Mesendoderm (in vitro differentiated cells): ENCODE results near the gene C11orf91.
A peak's percentile ranks its signal among the peaks of the same experiment; 100 is the strongest.
"Not testable (repeated sequence)": the region's sequence is repeated elsewhere in the genome, so short reads cannot be mapped to it uniquely, and the experiment has no call there.

ENCODE experiments used
- DNase-seq: peaks from one replicate; pipeline ENCODE4 v3.0.0; 2013
- H2AK5ac ChIP-seq: 2 replicates; pipeline ENCODE4 v1.6.1; 2013; ENCODE audit warnings: low read length, inconsistent platforms
- H2BK120ac ChIP-seq: 2 replicates; pipeline ENCODE4 v1.6.1; 2013; ENCODE audit warnings: low read depth, mild to moderate bottlenecking, low read length, moderate library complexity, mixed read lengths
- H2BK15ac ChIP-seq: replicated peaks from 2 replicates; pipeline ENCODE4 v1.6.1; 2013; ENCODE audit warnings: low read depth, mild to moderate bottlenecking, moderate library complexity
- H2BK5ac ChIP-seq: 2 replicates; pipeline ENCODE4 v1.6.1; 2013; ENCODE audit warnings: low read length, inconsistent platforms
- H3K18ac ChIP-seq: 2 replicates; pipeline ENCODE4 v1.6.1; 2013; ENCODE audit warnings: mild to moderate bottlenecking, low read length, mixed read lengths
- H3K23ac ChIP-seq: one replicate; pipeline ENCODE4 v1.6.1; 2013; ENCODE audit warnings: low read length
- H3K27ac ChIP-seq: 2 replicates; pipeline ENCODE4 v1.5.1; 2013; ENCODE audit warnings: low read depth, mild to moderate bottlenecking, inconsistent platforms, low read length, moderate library complexity
- H3K27me3 ChIP-seq: 2 replicates; pipeline ENCODE4 v1.6.1; 2013; ENCODE audit warnings: low read length, control low read depth, mild to moderate bottlenecking, inconsistent platforms; ENCODE audit not compliant: insufficient read depth, poor library complexity
- H3K36me3 ChIP-seq: 2 replicates; pipeline ENCODE4 v1.6.1; 2013; ENCODE audit warnings: low read length, inconsistent platforms; ENCODE audit not compliant: control insufficient read depth, insufficient read depth
- H3K4ac ChIP-seq: one replicate; pipeline ENCODE4 v1.6.1; 2013; ENCODE audit warnings: low read depth, mild to moderate bottlenecking, low read length, moderate library complexity
- H3K4me1 ChIP-seq: 2 replicates; pipeline ENCODE4 v1.6.1; 2013; ENCODE audit warnings: low read depth, low read length, inconsistent platforms; ENCODE audit not compliant: control insufficient read depth
- H3K4me2 ChIP-seq: 2 replicates; pipeline ENCODE4 v1.6.1; 2013; ENCODE audit warnings: low read length
- H3K4me3 ChIP-seq: 2 replicates; pipeline ENCODE4 v1.5.1; 2013; ENCODE audit warnings: mild to moderate bottlenecking, low read length
- H3K56ac ChIP-seq: one replicate; pipeline ENCODE4 v1.6.1; 2013; ENCODE audit warnings: low read length
- H3K79me1 ChIP-seq: 2 replicates; pipeline ENCODE4 v1.6.1; 2013; ENCODE audit warnings: low read length, inconsistent platforms
- H3K79me2 ChIP-seq: 2 replicates; pipeline ENCODE4 v1.6.1; 2013; ENCODE audit warnings: mild to moderate bottlenecking, low read length; ENCODE audit not compliant: control insufficient read depth, insufficient read depth
- H3K9ac ChIP-seq: 2 replicates; pipeline ENCODE4 v1.6.1; 2013; ENCODE audit warnings: low read length, inconsistent platforms
- H4K5ac ChIP-seq: one replicate; pipeline ENCODE4 v1.6.1; 2013; ENCODE audit warnings: low read length
- H4K8ac ChIP-seq: one replicate; pipeline ENCODE4 v1.6.1; 2013; ENCODE audit warnings: low read depth, mild to moderate bottlenecking, control low read depth, low read length, moderate library complexity
- WGBS: extraction: QIAGEN DNeasy Blood & Tissue Kit; methylation state at CpG from one replicate; pipeline ENCODE4 v1.1.7; 2013; ENCODE audit warnings: low lambda C conversion rate, missing lambda C conversion rate; ENCODE audit not compliant: insufficient coverage; ENCODE audit errors: extremely low coverage; 5-methylcytosine and 5-hydroxymethylcytosine counted together

The C11orf91 gene

DNA sequence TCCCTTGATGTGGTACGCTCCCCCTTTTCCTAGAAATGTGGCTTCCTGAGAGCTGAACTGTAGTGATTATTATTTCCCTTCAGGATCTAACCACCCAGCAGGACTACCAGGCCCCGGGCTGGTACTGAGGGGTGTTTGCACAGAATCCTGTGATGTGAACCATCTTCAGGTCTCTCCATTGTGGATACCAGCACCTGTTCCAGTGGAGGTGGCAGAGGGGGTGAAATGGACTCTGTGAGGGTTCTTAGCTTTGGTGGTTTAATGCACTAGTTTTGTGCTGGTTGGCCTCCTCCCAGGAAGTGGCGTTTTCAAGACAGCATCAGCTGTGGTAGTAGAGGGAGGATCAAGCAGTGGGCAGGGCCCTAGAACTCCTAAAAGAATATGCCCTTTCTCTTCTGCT lies 18.6 kb downstream of the C11orf91 start:
- DNase-seq, result no peak
- H2BK120ac ChIP-seq, result no peak overlapping the region

DNA sequence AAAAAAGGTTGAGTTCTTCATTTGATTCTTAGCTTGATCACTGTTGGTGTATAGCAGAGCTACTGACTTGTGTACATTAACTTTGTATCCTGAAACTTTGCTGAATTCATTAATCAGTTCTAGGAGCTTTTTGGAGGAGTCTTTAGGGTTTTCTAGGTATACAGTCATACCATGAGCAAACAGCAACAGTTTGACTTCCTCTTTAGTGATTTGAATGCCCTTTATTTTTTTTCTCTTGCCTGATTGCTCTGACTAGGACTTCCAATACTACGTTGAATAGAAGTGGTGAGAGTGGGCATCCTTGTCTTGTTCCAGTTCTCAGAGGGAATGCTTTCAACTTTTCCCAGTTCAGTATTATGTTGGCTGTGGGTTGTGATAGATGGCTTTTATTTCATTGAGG lies 22.0 kb downstream of the C11orf91 start:
- not testable (repeated sequence) for H4K5ac ChIP-seq, H3K27me3 ChIP-seq, H2AK5ac ChIP-seq, H3K4me3 ChIP-seq, H3K79me2 ChIP-seq, H3K79me1 ChIP-seq, H2BK5ac ChIP-seq, H3K4me2 ChIP-seq, H4K8ac ChIP-seq, H2BK15ac ChIP-seq, H3K18ac ChIP-seq, H3K4ac ChIP-seq, H3K23ac ChIP-seq, H3K56ac ChIP-seq, H3K27ac ChIP-seq, DNase-seq, H3K4me1 ChIP-seq, H3K9ac ChIP-seq, H2BK120ac ChIP-seq, H3K36me3 ChIP-seq
- WGBS, result no CpG with 5 or more reads among the region's 1 CpG

More for the DNA sequence above, 18.6 kb downstream of the C11orf91 start:
- H3K79me1 ChIP-seq, result no peaks in the 10 kb centered on the region
- no CpG with 5 or more reads among the region's 3 CpGs for WGBS
- no peak overlapping the region for H3K9ac ChIP-seq
- H3K18ac ChIP-seq, result no peak overlapping the region
- no peak overlapping the region for H3K23ac ChIP-seq
- no peak overlapping the region for H2BK5ac ChIP-seq
- no peak overlapping the region for H3K56ac ChIP-seq
- no peak overlapping the region for H2BK15ac ChIP-seq
- H3K4me1 ChIP-seq, result no peaks in the 10 kb centered on the region
- no peak overlapping the region for H3K4me2 ChIP-seq
- H2AK5ac ChIP-seq, result no peak overlapping the region
- H3K36me3 ChIP-seq, result no peaks in the 10 kb centered on the region
- no peak overlapping the region for H3K27ac ChIP-seq
- H3K79me2 ChIP-seq, result no peaks in the 10 kb centered on the region
- no peak overlapping the region for H3K4ac ChIP-seq
- H3K4me3 ChIP-seq, result no peak overlapping the region
- H3K27me3 ChIP-seq, result no peaks in the 10 kb centered on the region
- H4K5ac ChIP-seq, result no peak overlapping the region
- H4K8ac ChIP-seq, result no peak overlapping the region

DNA sequence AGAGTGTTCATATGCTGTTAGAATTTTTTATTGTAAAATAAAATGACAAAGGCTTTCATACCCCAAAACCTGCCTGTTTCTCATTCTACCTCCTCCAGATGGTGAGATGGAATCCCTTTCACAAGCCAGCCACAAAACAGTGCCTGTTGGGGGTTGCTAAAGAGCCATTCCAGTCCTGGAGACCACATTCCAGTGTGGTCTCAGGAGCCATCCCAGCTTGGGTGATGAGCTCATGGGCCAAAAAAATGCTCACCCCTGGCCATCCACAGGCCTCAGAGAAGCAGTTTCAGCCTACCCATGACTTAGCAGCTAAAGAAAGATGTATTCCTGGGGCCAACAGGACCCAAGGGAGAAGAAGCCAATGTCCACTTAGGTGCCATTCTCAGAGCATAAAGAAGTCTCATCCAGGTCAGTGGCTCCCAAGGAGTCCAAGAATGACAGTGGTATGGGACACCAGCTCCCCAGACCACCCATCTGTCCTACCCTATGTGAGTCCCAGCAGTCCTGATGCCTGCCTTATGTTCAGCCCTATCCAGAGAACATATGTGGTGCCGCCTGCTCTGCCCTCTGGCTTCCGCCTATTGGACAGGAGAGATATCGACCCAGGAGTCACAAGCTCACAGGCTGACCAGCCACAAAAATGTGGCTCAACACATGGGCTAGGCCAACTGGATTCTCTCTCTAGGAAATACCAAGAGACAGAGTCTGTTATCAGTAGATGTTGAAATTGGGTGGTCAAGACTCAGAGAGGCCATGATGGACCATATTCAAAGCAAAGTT lies 26.4 kb downstream of the C11orf91 start:
- peak; percentile 47 for DNase-seq
- H3K79me1 ChIP-seq, result no peaks in the 10 kb centered on the region

DNA sequence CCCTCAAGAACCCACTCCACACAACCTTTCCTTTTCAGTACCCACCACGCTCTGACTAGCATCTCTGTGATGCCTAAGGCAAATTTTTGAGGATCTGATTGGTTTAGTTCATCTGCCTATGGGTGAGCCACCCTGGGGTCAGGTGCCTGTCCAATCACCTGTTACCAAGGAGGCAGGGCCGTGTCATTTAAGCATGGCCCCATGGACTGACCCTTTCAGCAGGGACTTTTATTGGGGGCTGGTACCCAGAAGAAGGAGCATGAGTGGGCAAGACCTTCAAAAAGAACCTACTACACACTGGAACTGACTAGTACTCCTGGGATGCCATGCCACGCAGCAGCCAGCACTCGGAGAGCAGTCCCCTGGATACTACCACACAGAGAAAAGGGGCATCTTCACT lies 28.4 kb downstream of the C11orf91 start:
- Histone ChIP-seq H3K79me2 (no peaks in the 10 kb centered on the region), H3K27me3 (no peaks in the 10 kb centered on the region), H3K56ac (no peak overlapping the region), H3K18ac (no peak overlapping the region), H3K4ac (no peak overlapping the region), H3K9ac (no peak overlapping the region), H3K4me3 (no peak overlapping the region), H3K27ac (no peak overlapping the region), H3K79me1 (no peaks in the 10 kb centered on the region), H2BK120ac (no peak overlapping the region), H2AK5ac (no peak overlapping the region), H4K5ac (no peak overlapping the region), H4K8ac (no peak overlapping the region), H2BK15ac (no peak overlapping the region), H3K23ac (no peak overlapping the region), H3K4me2 (no peak overlapping the region), H3K4me1 (no peaks in the 10 kb centered on the region), H2BK5ac (no peak overlapping the region), H3K36me3 (no peaks in the 10 kb centered on the region)
- no peak for DNase-seq
- WGBS, result no CpG with 5 or more reads among the region's 4 CpGs

More for the DNA sequence above, 26.4 kb downstream of the C11orf91 start:
- Histone ChIP-seq H3K56ac (no peak overlapping the region), H3K4me2 (no peak overlapping the region), H2BK120ac (no peak overlapping the region), H3K4ac (no peak overlapping the region), H2BK5ac (no peak overlapping the region), H2AK5ac (no peak overlapping the region), H3K23ac (no peak overlapping the region), H3K27me3 (no peaks in the 10 kb centered on the region), H3K9ac (no peak overlapping the region), H3K79me2 (no peaks in the 10 kb centered on the region), H4K5ac (no peak overlapping the region), H3K27ac (no peak overlapping the region), H3K36me3 (no peaks in the 10 kb centered on the region), H2BK15ac (no peak overlapping the region), H3K18ac (no peak overlapping the region), H4K8ac (no peak overlapping the region), H3K4me1 (no peaks in the 10 kb centered on the region), H3K4me3 (no peak overlapping the region)
- WGBS, result no CpG with 5 or more reads among the region's 3 CpGs

DNA sequence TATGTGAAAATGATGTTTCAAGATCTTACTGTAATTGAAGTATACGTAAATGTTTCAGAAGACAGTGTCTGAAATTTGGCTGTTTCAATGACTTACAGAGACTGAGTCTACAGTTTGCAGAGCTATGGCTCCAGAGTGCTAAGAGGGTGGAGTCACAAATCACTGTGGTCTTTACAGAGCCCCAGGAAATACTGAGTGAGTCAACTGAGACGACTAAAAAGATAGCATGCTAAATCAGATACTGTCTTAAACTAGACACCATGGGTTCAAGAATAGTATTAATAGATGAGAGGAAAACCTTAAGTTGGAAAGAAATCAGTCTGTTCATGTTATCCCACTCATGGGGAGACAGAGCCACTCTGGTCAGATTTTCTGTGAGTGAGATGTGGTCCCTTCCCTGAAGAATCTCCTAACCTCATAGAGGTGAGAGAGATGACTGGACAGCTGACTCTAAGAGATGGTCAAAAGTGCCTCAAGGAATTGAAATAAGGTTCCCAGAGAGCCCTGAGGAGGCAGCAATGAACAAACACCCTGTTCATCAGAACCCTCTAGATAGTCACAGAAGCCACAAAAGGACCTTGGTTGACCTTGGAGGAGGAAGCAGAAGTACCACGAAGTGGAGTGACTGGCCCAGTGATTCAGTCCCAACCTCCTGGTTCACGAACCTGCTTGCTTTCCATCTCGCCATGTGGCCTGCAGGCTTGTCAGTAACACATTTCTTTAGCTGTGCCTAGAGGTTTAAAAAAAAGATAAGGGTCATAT lies 30.2 kb downstream of the C11orf91 start:
- H3K4me3 ChIP-seq, result no peak overlapping the region
- no peak for DNase-seq
- no peak overlapping the region for H3K23ac ChIP-seq
- WGBS, result no CpG with 5 or more reads among the region's 5 CpGs
- H3K4ac ChIP-seq, result no peak overlapping the region
- no peaks in the 10 kb centered on the region for H3K27me3 ChIP-seq
- H2AK5ac ChIP-seq, result no peak overlapping the region
- no peaks in the 10 kb centered on the region for H3K79me2 ChIP-seq
- no peak overlapping the region for H2BK120ac ChIP-seq
- no peak overlapping the region for H3K27ac ChIP-seq
- H3K36me3 ChIP-seq, result no peaks in the 10 kb centered on the region
- no peaks in the 10 kb centered on the region for H3K4me1 ChIP-seq
- H4K5ac ChIP-seq, result no peak overlapping the region
- no peak overlapping the region for H3K56ac ChIP-seq
- no peak overlapping the region for H2BK5ac ChIP-seq
- no peak overlapping the region for H4K8ac ChIP-seq
- H3K18ac ChIP-seq, result no peak overlapping the region
- no peak overlapping the region for H2BK15ac ChIP-seq
- no peak overlapping the region for H3K9ac ChIP-seq
- H3K79me1 ChIP-seq, result no peaks in the 10 kb centered on the region
- H3K4me2 ChIP-seq, result no peak overlapping the region
